Upper lobe of left lung (tissue), 6 donors: ENCODE results near the gene ZNF438. TPM values are rescaled to one million over a fixed set of nuclear protein-coding genes. Genes with fewer than 3 reads are reported as not detected.

ENCODE experiments used
- ATAC-seq, 2 donors: fragments of 200-7000 bp; cut with Tn5 transposase; one replicate each; pipeline ENCODE4 v1.9.1; 2022; ENCODE audit warnings: mild to moderate bottlenecking in 2 of 2, moderate library complexity in 2 of 2; ENCODE audit not compliant: low FRiP score in 2 of 2
- DNase-seq, 2 donors: peaks; one replicate each; pipeline ENCODE4 v3.0.0-alpha.2; 2019 to 2020
- H3K27ac ChIP-seq, 4 donors: fragments of 200-600 bp; sonication (generic); one replicate each; pipeline ENCODE4 v1.5.1; 2016 to 2019
- H3K27me3 ChIP-seq, 4 donors: fragments of 200-600 bp; sonication (generic); one replicate each; pipeline ENCODE4 v1.5.1; 2017 to 2019
- H3K36me3 ChIP-seq, 4 donors: fragments of 200-600 bp; sonication (generic); one replicate each; pipeline ENCODE4 v1.5.1; 2016 to 2019
- H3K4me1 ChIP-seq, 4 donors: fragments of 200-600 bp; sonication (generic); one replicate each; pipeline ENCODE4 v1.5.1; 2018 to 2019
- H3K4me3 ChIP-seq, 4 donors: fragments of 200-600 bp; sonication (generic); one replicate each; pipeline ENCODE4 v1.5.1; 2017 to 2019; ENCODE audit warnings: mild to moderate bottlenecking in 2 of 4, moderate library complexity in 1 of 4
- H3K9me3 ChIP-seq, 4 donors: fragments of 200-600 bp; sonication (generic); one replicate each; pipeline ENCODE4 v1.5.1; 2018 to 2019
- EP300 ChIP-seq, 4 donors: sonication (generic); formaldehyde crosslinking; IDR thresholded peaks; one replicate each; pipeline ENCODE4 v1.5.1; 2017; ENCODE audit warnings: antibody characterized with exemption in 4 of 4, control low read depth in 2 of 4
- POLR2A ChIP-seq, 4 donors: fragments of 450-650 bp; IDR thresholded peaks; one replicate each; pipeline ENCODE4 v1.5.1; 2016 to 2017; ENCODE audit warnings: antibody characterized with exemption in 4 of 4, mild to moderate bottlenecking in 2 of 4
- POLR2AphosphoS5 ChIP-seq, 2 donors: sonication (generic); formaldehyde crosslinking; IDR thresholded peaks; one replicate each; pipeline ENCODE4 v1.5.1; 2017; ENCODE audit warnings: antibody characterized with exemption in 2 of 2
- whole genome bisulfite sequencing, 2 donors: methylation state at CpG; one replicate each; pipeline ENCODE4 v1.1.5; 2017 to 2018; 5-methylcytosine and 5-hydroxymethylcytosine counted together
- total RNA-seq, 6 donors: library from RNA; depleted of rRNA in 4 of 6; stranded (reverse); fragments of >200 nt in 4 of 6; gene quantifications; one replicate each; pipeline versions ENCODE4 v1.1.0 to v1.2.1, GENCODE V29; 2016 to 2021
- TF ChIP-seq, protein P1 (sequence below), 6 experiments: fragments of 450-650 bp in 4 of 6; fragments of 200-600 bp in 2 of 6; sonication (generic) in 2 of 6; IDR thresholded peaks; one replicate each; pipeline ENCODE4 v1.5.1; 2016 to 2019; ENCODE audit warnings: antibody characterized with exemption in 6 of 6
- donor health status: DM: no; HTN: no; CAD: no; lungs with moderate emphysema.
- donor health status: DM: no; HTN: yes; CAD: no; lungs with severe emphysema.

The ZNF438 gene
- total RNA-seq, 6 donors from 2014 or later: 10.5 to 25.1 (median 13.7) TPM

DNA sequence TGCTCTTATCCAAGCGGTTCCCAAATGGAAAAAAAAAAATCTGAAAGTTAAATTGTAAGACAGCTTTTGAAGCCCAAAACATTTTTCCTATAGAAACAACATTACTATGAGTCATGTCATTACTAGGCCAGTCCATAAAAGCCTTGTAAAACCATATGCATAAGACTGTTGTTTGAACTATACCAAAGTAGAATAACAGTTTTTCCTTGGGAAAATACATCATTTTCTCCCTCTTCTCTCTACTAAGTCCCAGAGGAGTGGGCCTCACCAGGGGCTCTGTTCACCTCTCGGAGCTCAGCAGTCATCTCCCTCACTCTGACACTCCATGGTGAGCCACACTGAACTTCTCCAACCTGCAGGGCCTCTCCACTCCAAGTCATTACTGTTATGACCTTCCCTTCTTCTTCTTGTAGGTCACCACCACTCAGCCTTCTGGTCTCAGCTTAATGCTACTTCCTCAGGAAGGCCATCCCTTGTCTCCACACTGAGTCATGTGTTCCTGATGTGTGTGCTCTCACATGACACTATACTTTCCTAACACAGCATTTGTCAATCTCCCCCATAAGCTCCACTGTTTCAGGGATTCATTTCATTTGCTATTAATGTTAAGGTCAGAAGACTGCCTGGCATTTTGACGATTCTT lies 32.5 kb downstream of the ZNF438 start:
- Histone ChIP-seq H3K4me3 (peak overlapping the region in 3 of 4 donors; percentile 1 to 26 (median 19)), H3K27ac (peak overlapping the region; percentile 64 to 84 (median 77)), H3K27me3 (no peaks in the 10 kb centered on the region), H3K36me3 (no peaks in the 10 kb centered on the region), H3K4me1 (peaks cover 5 to 34% (median 18%) of the 10 kb centered on the region in 4 donors), H3K9me3 (peaks cover 0 to 3% (median 0%) of the 10 kb centered on the region in 4 donors)
- TF ChIP-seq EP300 (IDR thresholded peaks at IDR 0.05) (peak in 1 of 4 donors; percentile 69), POLR2AphosphoS5 (IDR thresholded peaks at IDR 0.05) (peak; percentile 81 to 82), POLR2A (IDR thresholded peaks at IDR 0.05) (peak in 3 of 4 donors; percentile 28 to 90 (median 31))
- TF ChIP-seq, protein P1, sequence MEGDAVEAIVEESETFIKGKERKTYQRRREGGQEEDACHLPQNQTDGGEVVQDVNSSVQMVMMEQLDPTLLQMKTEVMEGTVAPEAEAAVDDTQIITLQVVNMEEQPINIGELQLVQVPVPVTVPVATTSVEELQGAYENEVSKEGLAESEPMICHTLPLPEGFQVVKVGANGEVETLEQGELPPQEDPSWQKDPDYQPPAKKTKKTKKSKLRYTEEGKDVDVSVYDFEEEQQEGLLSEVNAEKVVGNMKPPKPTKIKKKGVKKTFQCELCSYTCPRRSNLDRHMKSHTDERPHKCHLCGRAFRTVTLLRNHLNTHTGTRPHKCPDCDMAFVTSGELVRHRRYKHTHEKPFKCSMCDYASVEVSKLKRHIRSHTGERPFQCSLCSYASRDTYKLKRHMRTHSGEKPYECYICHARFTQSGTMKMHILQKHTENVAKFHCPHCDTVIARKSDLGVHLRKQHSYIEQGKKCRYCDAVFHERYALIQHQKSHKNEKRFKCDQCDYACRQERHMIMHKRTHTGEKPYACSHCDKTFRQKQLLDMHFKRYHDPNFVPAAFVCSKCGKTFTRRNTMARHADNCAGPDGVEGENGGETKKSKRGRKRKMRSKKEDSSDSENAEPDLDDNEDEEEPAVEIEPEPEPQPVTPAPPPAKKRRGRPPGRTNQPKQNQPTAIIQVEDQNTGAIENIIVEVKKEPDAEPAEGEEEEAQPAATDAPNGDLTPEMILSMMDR (IDR thresholded peaks at IDR 0.05): no peak
- peak in 1 of 2 donors; percentile 62 for DNase-seq
- WGBS, 2 donors: 70 to 72% methylated on average over 3 of the region's 3 CpGs
- ATAC-seq: peak; percentile 82 to 91

DNA sequence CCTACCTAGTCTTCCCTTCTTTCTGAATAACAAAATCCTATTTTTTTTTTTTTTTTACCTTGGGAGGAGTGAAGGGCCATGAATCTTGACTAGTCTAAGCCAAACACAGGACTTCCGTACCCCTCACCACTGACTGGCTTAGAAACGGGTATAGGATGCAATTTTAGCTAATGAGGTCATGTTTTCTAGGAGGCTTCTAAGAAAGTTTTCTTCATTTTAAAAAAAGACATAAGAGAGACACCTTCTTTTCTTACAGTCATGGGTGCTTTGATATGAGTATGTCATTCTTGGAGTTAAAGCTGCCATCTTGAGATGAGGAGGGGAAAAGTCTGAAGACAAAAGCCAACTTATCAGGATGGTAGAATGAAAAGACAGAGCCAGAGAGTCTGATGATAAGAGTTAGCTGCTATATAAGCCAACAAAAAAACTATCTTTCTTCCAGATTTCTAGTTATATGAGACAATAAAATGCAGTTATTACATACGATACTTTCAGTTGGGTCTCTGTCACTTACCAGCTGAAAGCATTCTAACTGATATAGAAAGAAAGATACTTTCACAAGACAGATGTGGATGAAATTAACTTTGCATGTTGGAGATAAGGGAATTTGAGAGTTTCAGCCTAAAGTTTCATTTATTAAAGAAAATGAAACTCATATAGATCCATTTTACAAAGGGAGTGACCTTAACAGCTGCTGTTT lies 34.0 kb downstream of the ZNF438 start:
- no peak for DNase-seq
- H3K36me3 ChIP-seq: no peaks in the 10 kb centered on the region
- TF ChIP-seq POLR2AphosphoS5 (IDR thresholded peaks at IDR 0.05) (no peak), EP300 (IDR thresholded peaks at IDR 0.05) (no peak), POLR2A (IDR thresholded peaks at IDR 0.05) (no peak)
- TF ChIP-seq, protein P1 (IDR thresholded peaks at IDR 0.05): no peak
- peaks cover 5 to 31% (median 19%) of the 10 kb centered on the region in 4 donors for H3K4me1 ChIP-seq
- peaks cover 0 to 3% (median 0%) of the 10 kb centered on the region in 4 donors for H3K9me3 ChIP-seq
- H3K27ac ChIP-seq: peak overlapping the region; percentile 36 to 84 (median 77)
- WGBS, 2 donors: 76 to 78% methylated on average over 3 of the region's 3 CpGs
- ATAC-seq: no peak
- peak overlapping the region in 2 of 4 donors; percentile 19 to 26 for H3K4me3 ChIP-seq
- no peaks in the 10 kb centered on the region for H3K27me3 ChIP-seq

DNA sequence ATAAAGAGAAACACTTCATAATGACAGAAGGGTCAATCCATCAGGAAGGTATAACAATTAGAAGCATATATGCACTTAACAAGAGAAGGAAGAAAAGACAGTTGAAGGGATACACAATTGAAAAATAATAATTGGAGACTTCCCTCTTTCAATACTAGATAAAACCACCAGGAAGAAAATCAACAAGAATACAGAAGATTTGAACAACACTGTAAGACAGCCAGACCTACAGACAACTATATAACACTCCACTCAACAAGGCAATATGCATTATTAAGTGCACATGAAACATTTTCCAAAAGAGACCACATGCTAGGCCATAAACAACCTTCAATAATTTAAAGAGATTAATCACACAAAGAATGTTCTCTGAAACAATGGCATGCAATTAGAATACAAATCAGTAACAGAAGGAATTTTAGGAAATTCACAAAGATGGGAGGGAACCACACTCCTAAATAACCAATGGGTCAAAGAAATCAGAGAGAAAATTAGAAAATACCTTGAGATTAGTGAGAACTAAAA lies 35.1 kb downstream of the ZNF438 start:
- Histone ChIP-seq H3K4me3 (peak overlapping the region in 1 of 4 donors; percentile 7), H3K9me3 (peaks cover 0 to 3% (median 0%) of the 10 kb centered on the region in 4 donors), H3K36me3 (no peaks in the 10 kb centered on the region), H3K27me3 (no peaks in the 10 kb centered on the region), H3K27ac (peak overlapping the region; percentile 13 to 84 (median 54)), H3K4me1 (peaks cover 8 to 24% (median 20%) of the 10 kb centered on the region in 4 donors)
- TF ChIP-seq POLR2AphosphoS5 (IDR thresholded peaks at IDR 0.05) (no peak), POLR2A (IDR thresholded peaks at IDR 0.05) (no peak), EP300 (IDR thresholded peaks at IDR 0.05) (no peak)
- TF ChIP-seq, protein P1 (IDR thresholded peaks at IDR 0.05): no peak
- ATAC-seq: no peak
- no peak for DNase-seq

DNA sequence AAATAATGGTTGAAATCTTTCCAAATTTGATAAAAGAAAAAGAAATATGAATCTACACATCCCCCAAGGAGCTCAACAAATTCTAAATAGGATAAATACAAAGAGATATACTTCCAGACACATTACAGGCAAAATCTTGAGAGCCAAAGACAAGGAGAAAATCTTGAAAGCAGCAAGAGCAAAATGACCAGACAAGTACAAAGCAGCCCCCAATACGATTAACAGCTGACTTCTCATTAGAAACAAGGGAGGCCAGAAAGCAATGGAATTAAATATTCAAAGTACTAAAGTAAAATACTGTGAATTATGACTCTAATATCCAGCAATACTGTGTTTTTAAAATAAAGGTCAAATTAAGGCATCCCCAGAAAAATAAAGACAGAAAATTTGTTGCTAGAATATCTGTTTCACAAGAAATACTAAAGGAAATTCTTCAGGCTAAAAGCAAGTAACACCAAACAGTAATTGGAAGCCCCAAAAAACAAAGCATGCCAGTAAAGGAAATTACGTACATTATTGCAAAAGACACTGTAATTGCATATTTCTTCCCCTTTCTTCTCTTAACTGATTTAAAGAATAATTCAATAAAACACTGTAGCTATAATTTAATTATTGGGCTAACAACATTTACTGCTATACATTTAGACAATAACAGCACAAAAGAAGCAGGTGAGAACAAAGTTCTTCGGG lies 36.4 kb downstream of the ZNF438 start:
- Histone ChIP-seq H3K9me3 (peaks cover 0 to 3% (median 0%) of the 10 kb centered on the region in 4 donors), H3K27ac (peak overlapping the region in 3 of 4 donors; percentile 15 to 84 (median 28)), H3K4me3 (no peak overlapping the region), H3K4me1 (peaks cover 13 to 30% (median 17%) of the 10 kb centered on the region in 4 donors), H3K36me3 (no peaks in the 10 kb centered on the region), H3K27me3 (no peaks in the 10 kb centered on the region)
- no peak for TF ChIP-seq POLR2AphosphoS5 (IDR thresholded peaks at IDR 0.05)
- TF ChIP-seq, protein P1 (IDR thresholded peaks at IDR 0.05): no peak
- no peak for TF ChIP-seq EP300 (IDR thresholded peaks at IDR 0.05)
- no peak for TF ChIP-seq POLR2A (IDR thresholded peaks at IDR 0.05)
- WGBS, 2 donors: 83 to 92% methylated on average over 3 of the region's 3 CpGs
- ATAC-seq (no peak), DNase-seq (no peak)
